HepG2 (cell line): ENCODE results near the gene CAPN11. TPM values are rescaled to one million over a fixed set of nuclear protein-coding genes. Genes with fewer than 3 reads are reported as not detected.

ENCODE experiments used
- ATAC-seq: fragments of 200-7000 bp; cut with Tn5 transposase; 3 replicates; pipeline ENCODE4 v1.9.1; 2020; ENCODE audit warnings: mild to moderate bottlenecking, moderate library complexity
- BruUV-seq: library from RNA; stranded (reverse); fragments of 400-500 nt; replicated peaks from 2 replicates; lab custom pipeline; 2021; lab: Mats Ljungman, UMichigan
- CTCF ChIA-PET: fragments of 300-600 bp; formaldehyde crosslinking; extraction: SDS; loops from one replicate; lab custom pipeline; 2021; ENCODE audit warnings: low total read pairs, inconsistent platforms, low intra/inter-chr PET ratio; lab: Yijun Ruan, JAX
- POLR2A ChIA-PET: fragments of 350-600 bp; sonication (Branson Sonifier 250); formaldehyde crosslinking; loops from one replicate; lab custom pipeline; 2020; ENCODE audit warnings: antibody characterized with exemption, inconsistent platforms; lab: Yijun Ruan, JAX
- DNase-seq: peaks from one replicate; pipeline ENCODE4 v3.0.0-alpha.2; 2015; ENCODE audit warnings: low spot score
- FAIRE-seq: peaks from 3 replicates; lab custom pipeline; 2011; peaks lifted over from hg19 to GRCh38; lab: Jason Lieb, UNC
- H2AFZ ChIP-seq: one replicate; pipeline ENCODE4 v1.6.1; 2011; ENCODE audit warnings: low read length, inconsistent platforms
- H3K27ac ChIP-seq: fragments of 300-600 bp; 3 replicates; pipeline ENCODE4 v1.8.0; 2011; ENCODE audit warnings: mixed run types, mild to moderate bottlenecking, mixed read lengths, low read length, inconsistent platforms; ENCODE audit not compliant: insufficient read depth; ENCODE audit errors: extremely low read length
- H3K27me3 ChIP-seq, 2 experiments: fragments of 200-600 bp in 1 of 2; 2 replicates in 1 of 2; 3 replicates in 1 of 2; pipeline versions ENCODE4 v1.6.0 to v1.8.0; 2011; ENCODE audit warnings: low read length in 2 of 2, mild to moderate bottlenecking in 2 of 2, moderate library complexity in 2 of 2, inconsistent platforms in 1 of 2; ENCODE audit not compliant: insufficient read depth in 2 of 2, control insufficient read depth in 1 of 2
- H3K36me3 ChIP-seq, 2 experiments: fragments of 200-600 bp in 1 of 2; replicated peaks in 1 of 2; 2 replicates in 1 of 2; 3 replicates in 1 of 2; pipeline versions ENCODE4 v1.5.1 to v1.8.0; 2011; ENCODE audit warnings: low read length in 2 of 2, inconsistent platforms in 1 of 2; ENCODE audit not compliant: insufficient read depth in 2 of 2, control insufficient read depth in 1 of 2
- H3K4me1 ChIP-seq: 2 replicates; pipeline ENCODE4 v1.5.1; 2012; ENCODE audit warnings: low read length, inconsistent platforms; ENCODE audit not compliant: insufficient read depth
- H3K4me2 ChIP-seq: 2 replicates; pipeline ENCODE4 v1.6.0; 2011; ENCODE audit warnings: low read depth, low read length, inconsistent platforms
- H3K4me3 ChIP-seq, 3 experiments: fragments of 200-600 bp in 1 of 3; sonication (generic), shearing (Covaris generic) in 1 of 3; replicated peaks in 1 of 3; 2 replicates each; pipeline ENCODE4 v1.5.1; 2011 to 2016; ENCODE audit warnings: low read length in 3 of 3, inconsistent platforms in 2 of 3, low read depth in 2 of 3, mild to moderate bottlenecking in 2 of 3, control low read depth in 1 of 3, mixed read lengths in 1 of 3; ENCODE audit not compliant: insufficient read depth in 1 of 3
- H3K79me2 ChIP-seq: one replicate; pipeline ENCODE4 v1.6.1; 2011; ENCODE audit warnings: low read length, inconsistent platforms; ENCODE audit not compliant: insufficient read depth
- H3K9ac ChIP-seq: 2 replicates; pipeline ENCODE4 v1.6.0; 2011; ENCODE audit warnings: mild to moderate bottlenecking, low read depth, low read length, inconsistent platforms; ENCODE audit not compliant: insufficient read depth
- H3K9me3 ChIP-seq: 2 replicates; pipeline ENCODE4 v1.5.1; 2012; ENCODE audit warnings: mild to moderate bottlenecking, low read length
- H4K20me1 ChIP-seq: 2 replicates; pipeline ENCODE4 v1.6.0; 2011; ENCODE audit warnings: inconsistent platforms, mild to moderate bottlenecking, low read length, moderate library complexity; ENCODE audit not compliant: insufficient read depth
- ARID5B ChIP-seq: IDR thresholded peaks from 2 replicates; pipeline ENCODE4 v1.4.0; 2020; ENCODE audit warnings: mild to moderate bottlenecking, missing genetic modification reagents
- HNF1B ChIP-seq: sonication (generic); formaldehyde crosslinking; IDR thresholded peaks from 2 replicates; pipeline ENCODE4 v1.5.1; 2020; ENCODE audit warnings: mild to moderate bottlenecking, moderate library complexity, missing genetic modification reagents
- TP53 ChIP-seq: sonication (generic); formaldehyde crosslinking; conservative IDR thresholded peaks from 2 replicates; pipeline ENCODE4 v1.4.0; 2020; ENCODE audit warnings: missing genetic modification reagents
- ZNF318 ChIP-seq: sonication (generic); formaldehyde crosslinking; IDR thresholded peaks from 2 replicates; pipeline ENCODE4 v1.4.0; 2020; ENCODE audit warnings: mild to moderate bottlenecking, missing genetic modification reagents
- ZNF850 ChIP-seq: sonication (generic); formaldehyde crosslinking; conservative IDR thresholded peaks from 2 replicates; pipeline ENCODE4 v1.9.0; 2021; ENCODE audit warnings: mild to moderate bottlenecking, missing genetic modification reagents
- WGBS: methylation state at CpG from one replicate; pipeline ENCODE4 v1.1.6; 2017; ENCODE audit warnings: low lambda C conversion rate; 5-methylcytosine and 5-hydroxymethylcytosine counted together
- in situ Hi-C: cut with HindIII; loops from 2 replicates; pipeline ENCODE4 v1.10.0; 2017; ENCODE audit warnings: low pct_unique_long_range_greater_than_20kb; ENCODE audit not compliant: extremely low pct_ligation_motif_present
- intact Hi-C: fragments of 100-400 bp; cut with micrococcal nuclease; formaldehyde crosslinking; loops from one replicate; pipeline ENCODE4 v1.10.0; 2022; ENCODE audit not compliant: unreplicated experiment
- polyA plus RNA-seq, 8 experiments: library from polyadenylated mRNA; depleted of rRNA in 3 of 8; stranded (reverse) in 7 of 8; unstranded in 1 of 8; fragments of >200 nt; fragmentation: Illumina TruSeq in 4 of 8; extraction: Trizol in 4 of 8; gene quantifications; 2 replicates each; pipeline versions ENCODE4 v1.2.1 to v1.2.3, GENCODE V29; 2011 to 2016; ENCODE audit warnings: low read depth in 4 of 8, missing spikeins in 1 of 8, mixed read lengths in 1 of 8; ENCODE audit not compliant: insufficient read depth in 1 of 8
- total RNA-seq, 5 experiments: library from RNA; depleted of rRNA; stranded (reverse); fragments of >200 nt; fragmentation: Illumina TruSeq; extraction: Trizol; gene quantifications; 2 replicates each; pipeline ENCODE4 v1.2.3, GENCODE V29; 2016; ENCODE audit warnings: low read depth in 1 of 5

Gene CAPN11
- total and polyA plus RNA-seq, 2 of the 13 experiments (the other 11 are each of a cell fraction or from before 2014, with no cell fraction given), result 0.07 to 0.11 TPM

GRCh38 chr6:44169154-44169553 is 10.5 kb downstream of the CAPN11 start:
- Histone ChIP-seq H3K9me3 (no peaks in the 10 kb centered on the region), H3K9ac (no peak overlapping the region), H2AFZ (no peak overlapping the region), H3K4me1 (peaks cover 60% of the 10 kb centered on the region), H3K27me3 (peaks cover 7 to 49% of the 10 kb centered on the region in 2 experiments; a peak in 4 of 5 replicates), H3K36me3 (no peaks in the 10 kb centered on the region), H4K20me1 (no peaks in the 10 kb centered on the region), H3K27ac (no peak overlapping the region), H3K79me2 (no peaks in the 10 kb centered on the region), H3K4me2 (no peak overlapping the region), H3K4me3 (no peak overlapping the region)
- in situ Hi-C loops, result no loop called here
- no TSS peak for BruUV-seq
- ChIA-PET POLR2A (interaction anchor here (0.7 to 1.7 kb wide), 5 partner anchors 11 to 88 kb away, joined by 3 to 7 read pairs (median 3); partner anchors contain the start of genes HSP90AB1 and SLC35B2), CTCF (no interaction called here)
- ATAC-seq, result no peak
- DNase-seq, result no peak
- 21% methylated on average over 9 of the region's 9 CpGs for WGBS
- FAIRE-seq, result no peak
- 0 out of 2 replicates have a peak, but pooled peaks have one; percentile 27 for TF ChIP-seq HNF1B (CRISPR knock-in tag)
- no peak for TF ChIP-seq ARID5B
- TF ChIP-seq TP53, result no peak
- TF ChIP-seq ZNF850, result no peak
- TF ChIP-seq ZNF318 (CRISPR knock-in tag), result no peak
- intact Hi-C loops, result no loop called here
